Measurements from ENCODE around the gene ERCC6L. TPM values are rescaled to one million over a fixed set of nuclear protein-coding genes. Genes with fewer than 3 reads are reported as not detected.
"Not testable (repeated sequence)": the region's sequence is repeated elsewhere in the genome, so short reads cannot be mapped to it uniquely, and the experiment has no call there.

The ERCC6L gene
- total RNA-seq, 1 donor from 2014 or later, result 6.6 TPM

DNA sequence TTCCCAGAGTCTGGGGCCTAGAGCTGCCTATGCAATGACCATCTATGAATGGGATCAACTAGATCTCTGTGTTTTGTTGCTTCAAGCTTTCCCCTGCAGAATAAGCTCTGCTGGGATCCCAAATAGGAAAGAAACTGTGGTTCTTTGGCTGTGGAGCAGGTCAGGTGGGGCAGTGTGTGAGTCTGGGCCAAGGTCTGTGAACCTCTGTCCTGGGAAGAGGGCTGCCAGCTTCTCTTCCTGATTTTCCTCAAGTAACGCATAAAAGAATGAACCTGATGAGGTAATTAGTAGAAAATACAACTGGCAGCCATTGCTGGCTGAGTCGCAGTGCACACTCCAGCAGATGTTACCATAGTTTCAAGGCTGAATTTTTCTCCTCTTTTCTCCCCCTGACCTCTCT is 61.8 kb downstream of the ERCC6L start:
- no peak overlapping the region for H3K4me3 ChIP-seq (ENCODE audit: low read depth, low read length)
- DNase-seq (ENCODE audit: low read depth), result no peak
- TF ChIP-seq, protein P1, sequence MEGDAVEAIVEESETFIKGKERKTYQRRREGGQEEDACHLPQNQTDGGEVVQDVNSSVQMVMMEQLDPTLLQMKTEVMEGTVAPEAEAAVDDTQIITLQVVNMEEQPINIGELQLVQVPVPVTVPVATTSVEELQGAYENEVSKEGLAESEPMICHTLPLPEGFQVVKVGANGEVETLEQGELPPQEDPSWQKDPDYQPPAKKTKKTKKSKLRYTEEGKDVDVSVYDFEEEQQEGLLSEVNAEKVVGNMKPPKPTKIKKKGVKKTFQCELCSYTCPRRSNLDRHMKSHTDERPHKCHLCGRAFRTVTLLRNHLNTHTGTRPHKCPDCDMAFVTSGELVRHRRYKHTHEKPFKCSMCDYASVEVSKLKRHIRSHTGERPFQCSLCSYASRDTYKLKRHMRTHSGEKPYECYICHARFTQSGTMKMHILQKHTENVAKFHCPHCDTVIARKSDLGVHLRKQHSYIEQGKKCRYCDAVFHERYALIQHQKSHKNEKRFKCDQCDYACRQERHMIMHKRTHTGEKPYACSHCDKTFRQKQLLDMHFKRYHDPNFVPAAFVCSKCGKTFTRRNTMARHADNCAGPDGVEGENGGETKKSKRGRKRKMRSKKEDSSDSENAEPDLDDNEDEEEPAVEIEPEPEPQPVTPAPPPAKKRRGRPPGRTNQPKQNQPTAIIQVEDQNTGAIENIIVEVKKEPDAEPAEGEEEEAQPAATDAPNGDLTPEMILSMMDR (conservative IDR thresholded peaks at IDR 0.05; ENCODE audit: low read depth, low read length), result no peak

DNA sequence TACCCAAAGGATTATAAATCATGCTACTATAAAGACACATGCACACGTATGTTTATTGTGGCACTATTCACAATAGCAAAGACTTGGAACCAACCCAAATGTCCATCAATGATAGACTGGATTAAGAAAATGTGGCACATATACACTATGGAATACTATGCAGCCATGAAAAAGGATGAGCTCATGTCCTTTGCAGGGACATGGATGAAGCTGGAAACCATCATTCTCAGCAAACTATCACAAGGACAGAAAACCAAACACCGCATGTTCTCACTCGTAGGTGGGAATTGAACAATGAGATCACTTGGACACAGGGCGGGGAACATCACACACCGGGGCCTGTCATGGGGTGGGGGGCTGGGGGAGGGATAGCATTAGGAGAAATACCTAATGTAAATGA is 62.5 kb downstream of the ERCC6L start:
- H3K4me3 ChIP-seq (ENCODE audit: low read depth, low read length); DNase-seq (ENCODE audit: low read depth): not testable (repeated sequence)

DNA sequence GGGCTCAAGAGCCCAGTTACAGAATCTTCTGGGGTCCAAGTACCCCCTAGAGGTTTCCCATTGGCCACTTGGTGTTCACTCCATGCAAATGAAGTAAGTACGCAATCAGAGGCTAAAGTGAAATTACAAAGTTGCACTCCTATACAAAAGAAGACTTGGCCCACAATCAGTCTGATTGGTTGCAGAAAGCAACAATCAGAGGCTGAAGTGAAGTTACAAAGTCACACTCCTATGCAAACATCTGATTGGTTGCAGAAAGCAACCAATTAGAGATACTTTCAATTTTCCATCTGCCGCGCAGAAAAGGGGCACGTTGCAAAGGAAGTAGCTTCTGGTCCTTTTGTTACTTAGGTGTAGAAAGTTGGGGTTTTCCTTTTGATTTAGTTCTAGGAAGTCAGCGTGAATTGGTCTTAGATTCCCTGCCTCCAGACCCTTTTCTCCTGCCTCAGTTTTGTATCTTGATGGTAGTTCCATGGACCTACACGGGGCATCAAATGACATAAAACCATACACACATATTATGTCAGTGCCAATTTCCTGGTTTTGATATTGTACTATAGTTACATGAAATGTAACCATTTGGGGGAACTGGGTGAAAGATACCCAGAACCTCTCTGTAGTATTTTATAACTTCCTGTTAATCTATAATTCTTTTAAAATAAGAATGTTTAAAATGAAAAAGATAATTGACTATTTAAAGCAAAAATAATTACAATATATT is 69.7 kb downstream of the ERCC6L start:
- DNase-seq (ENCODE audit: low read depth), result no peak
- TF ChIP-seq, protein P1 (conservative IDR thresholded peaks at IDR 0.05; ENCODE audit: low read depth, low read length), result no peak
- no peak overlapping the region for H3K4me3 ChIP-seq (ENCODE audit: low read depth, low read length)

DNA sequence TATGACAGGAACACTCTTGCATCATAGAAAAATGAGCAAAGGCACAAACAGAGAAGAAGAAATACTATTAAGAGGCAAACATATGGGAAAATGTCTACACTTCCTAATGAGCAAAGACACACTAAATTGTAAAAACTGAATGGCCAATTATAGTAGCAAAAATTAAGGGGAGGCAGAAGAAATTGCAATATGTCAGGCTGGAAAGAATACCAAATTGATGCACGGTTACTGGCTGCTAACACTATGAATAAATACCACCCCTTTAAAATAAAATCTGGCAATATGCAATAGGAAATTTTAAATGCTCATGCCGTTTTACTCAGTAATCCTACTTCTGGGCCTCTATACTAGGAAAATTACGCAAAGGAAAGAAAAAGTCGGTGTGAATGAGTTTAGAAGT is 73.3 kb downstream of the ERCC6L start:
- H3K4me3 ChIP-seq (ENCODE audit: low read depth, low read length), result no peak overlapping the region
- TF ChIP-seq, protein P1 (conservative IDR thresholded peaks at IDR 0.05; ENCODE audit: low read depth, low read length), result no peak
- DNase-seq (ENCODE audit: low read depth), result no peak

DNA sequence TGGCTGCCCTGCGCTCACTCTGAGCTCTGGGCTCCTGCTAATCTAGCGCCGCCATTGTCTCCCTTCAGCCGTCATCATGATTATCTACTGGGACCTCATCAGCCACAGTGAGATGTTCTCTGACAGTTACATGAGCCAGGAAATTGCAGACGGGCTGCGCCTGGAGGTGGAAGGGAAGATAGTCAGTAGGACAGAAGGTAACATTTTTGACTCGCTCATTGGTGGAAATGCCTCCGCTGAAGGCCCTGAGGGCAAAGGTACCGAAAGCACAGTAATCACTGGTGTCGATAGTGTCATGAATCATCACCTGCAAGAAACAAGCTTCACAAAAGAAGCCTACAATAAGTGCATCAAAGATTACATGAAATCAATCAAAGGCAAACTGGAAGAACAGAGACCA is 79.1 kb downstream of the ERCC6L start:
- TF ChIP-seq, protein P1 (conservative IDR thresholded peaks at IDR 0.05; ENCODE audit: low read depth, low read length), result no peak
- no peak overlapping the region for H3K4me3 ChIP-seq (ENCODE audit: low read depth, low read length)
- no peak for DNase-seq (ENCODE audit: low read depth)

DNA sequence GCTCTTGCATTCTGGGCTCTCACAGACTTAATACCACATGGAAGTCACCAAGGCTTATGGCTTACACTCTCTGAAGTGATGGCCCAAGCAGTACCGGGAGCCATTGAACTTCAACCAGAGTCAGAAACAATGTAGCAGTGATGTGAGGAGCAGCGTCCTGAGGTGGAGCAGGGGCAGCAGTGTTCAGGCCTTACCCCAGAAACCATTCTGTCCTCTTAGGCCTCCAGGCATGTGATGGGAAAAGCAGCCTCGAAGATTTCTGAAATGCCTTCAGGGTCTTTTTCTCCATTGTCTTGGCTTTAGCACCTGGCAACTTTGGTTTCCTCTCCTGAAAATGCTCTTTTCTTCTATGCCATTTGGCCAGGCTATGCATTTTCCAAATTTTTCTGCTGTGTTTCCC is 80.1 kb downstream of the ERCC6L start:
- H3K4me3 ChIP-seq (ENCODE audit: low read depth, low read length), result no peak overlapping the region
- TF ChIP-seq, protein P1 (conservative IDR thresholded peaks at IDR 0.05; ENCODE audit: low read depth, low read length), result no peak
- DNase-seq (ENCODE audit: low read depth), result no peak

Other genes with a start within 250 kb of the ERCC6L start
- 0.86 and 0.94 TPM in 2 replicates for gene RTL5, start 107.1 kb downstream of the ERCC6L start, total RNA-seq
- gene PIN4, start 57.3 kb downstream of the ERCC6L start, total RNA-seq, result 16.1 and 16.8 TPM in 2 replicates
- gene RPS4X, start 38.2 kb upstream of the ERCC6L start, total RNA-seq, result 593 and 741 TPM in 2 replicates
- gene CITED1, start 66.9 kb upstream of the ERCC6L start, total RNA-seq, result not detected in 2 replicates